ENCODE data around the gene ADSS1.

The ADSS1 gene

DNA sequence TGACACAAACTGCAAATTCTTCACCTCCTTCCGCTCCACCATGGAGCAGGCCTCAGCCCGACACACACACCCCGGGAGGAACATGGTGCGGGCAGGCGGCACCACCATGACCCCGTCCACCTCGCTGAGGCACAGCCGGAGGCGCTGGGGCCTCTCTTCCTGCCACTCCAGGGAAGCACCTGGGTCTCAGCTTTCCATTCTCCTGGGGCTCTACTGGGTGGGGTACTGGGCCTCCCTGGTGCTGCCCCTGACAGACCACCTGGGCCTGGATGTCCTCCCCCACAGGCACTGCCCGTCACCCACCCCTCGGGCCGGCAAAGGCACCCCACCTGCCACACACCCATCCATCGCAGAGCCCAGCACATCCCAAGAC, 61.7 kb downstream of the ADSS1 start:
- TF ChIP-seq, protein P1, sequence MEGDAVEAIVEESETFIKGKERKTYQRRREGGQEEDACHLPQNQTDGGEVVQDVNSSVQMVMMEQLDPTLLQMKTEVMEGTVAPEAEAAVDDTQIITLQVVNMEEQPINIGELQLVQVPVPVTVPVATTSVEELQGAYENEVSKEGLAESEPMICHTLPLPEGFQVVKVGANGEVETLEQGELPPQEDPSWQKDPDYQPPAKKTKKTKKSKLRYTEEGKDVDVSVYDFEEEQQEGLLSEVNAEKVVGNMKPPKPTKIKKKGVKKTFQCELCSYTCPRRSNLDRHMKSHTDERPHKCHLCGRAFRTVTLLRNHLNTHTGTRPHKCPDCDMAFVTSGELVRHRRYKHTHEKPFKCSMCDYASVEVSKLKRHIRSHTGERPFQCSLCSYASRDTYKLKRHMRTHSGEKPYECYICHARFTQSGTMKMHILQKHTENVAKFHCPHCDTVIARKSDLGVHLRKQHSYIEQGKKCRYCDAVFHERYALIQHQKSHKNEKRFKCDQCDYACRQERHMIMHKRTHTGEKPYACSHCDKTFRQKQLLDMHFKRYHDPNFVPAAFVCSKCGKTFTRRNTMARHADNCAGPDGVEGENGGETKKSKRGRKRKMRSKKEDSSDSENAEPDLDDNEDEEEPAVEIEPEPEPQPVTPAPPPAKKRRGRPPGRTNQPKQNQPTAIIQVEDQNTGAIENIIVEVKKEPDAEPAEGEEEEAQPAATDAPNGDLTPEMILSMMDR (IDR thresholded peaks at IDR 0.05; ENCODE audit: low read depth, low read length) = no peak
- DNase-seq (ENCODE audit: extremely low read depth, low read depth) = no peak

DNA sequence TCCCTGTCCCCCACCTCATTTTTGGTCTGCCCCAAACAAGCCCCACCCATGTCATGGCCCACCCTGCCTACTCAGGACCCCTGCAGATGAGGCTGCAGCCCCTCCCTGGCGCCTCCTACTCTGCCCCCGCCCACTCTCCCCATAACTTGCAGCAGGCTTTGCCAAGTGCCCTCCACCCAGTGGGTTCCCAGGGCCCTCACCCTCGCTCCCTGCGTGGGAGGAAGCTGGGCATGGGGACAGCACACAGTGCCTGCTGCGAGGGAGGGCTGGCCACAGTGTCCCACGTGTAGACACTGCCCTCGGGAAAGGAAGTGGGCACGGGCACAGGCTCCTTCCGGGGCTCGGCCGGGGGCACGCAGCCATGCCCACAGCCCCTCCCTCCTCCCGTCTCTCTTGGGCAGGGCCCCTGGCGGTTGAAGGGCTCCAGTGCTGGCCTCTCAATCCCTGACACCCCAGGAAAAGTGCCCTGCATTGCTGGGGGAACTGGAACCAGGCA, 62.1 kb downstream of the ADSS1 start:
- DNase-seq (ENCODE audit: extremely low read depth, low read depth) = no peak
- TF ChIP-seq, protein P1 (IDR thresholded peaks at IDR 0.05; ENCODE audit: low read depth, low read length) = no peak

DNA sequence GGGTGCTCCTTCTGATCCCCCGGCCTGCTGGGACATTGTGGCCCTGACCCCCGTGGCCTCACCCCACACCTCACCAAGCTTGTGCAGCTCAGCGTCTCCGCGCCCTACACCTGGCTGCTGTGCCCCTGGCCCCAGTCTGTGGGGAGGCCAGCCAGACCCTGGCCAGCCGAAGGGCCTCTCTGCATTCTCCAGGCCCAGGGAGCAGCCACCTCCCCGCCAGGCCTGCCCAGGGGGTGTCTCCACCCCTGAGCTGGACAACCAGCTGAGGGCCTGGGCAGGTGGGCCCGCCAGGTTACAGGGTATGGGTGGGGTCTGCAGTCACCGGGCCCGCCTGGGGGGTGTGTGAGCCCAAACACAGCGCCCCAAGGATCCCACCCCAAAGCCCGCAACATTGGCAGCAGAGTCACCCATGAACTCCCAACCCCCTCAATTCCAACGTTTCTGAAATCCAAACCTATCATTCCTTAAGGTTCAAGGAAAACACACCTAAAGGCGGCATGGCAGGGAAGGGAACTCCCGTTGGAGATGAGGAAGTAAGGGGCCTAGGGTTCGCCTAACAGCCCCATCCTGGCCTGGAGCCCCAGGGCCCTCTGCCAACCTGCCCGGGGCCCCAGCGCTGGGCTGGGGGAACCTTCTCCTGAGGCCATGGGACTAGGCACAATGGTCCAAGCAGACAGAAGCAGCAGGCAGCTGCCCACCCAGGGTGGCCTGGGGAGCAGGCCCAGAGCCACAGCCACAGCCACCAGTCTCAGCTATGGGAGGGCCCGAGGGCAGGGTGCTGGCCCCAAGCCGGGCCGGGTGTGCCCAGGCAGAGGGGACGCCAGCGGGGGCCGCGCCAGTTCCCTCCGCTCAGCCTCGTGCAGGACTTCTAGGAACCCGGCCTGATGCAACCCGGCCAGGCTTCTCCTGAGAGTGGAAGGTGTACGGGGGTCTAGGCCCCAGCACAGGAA, 63.0 kb downstream of the ADSS1 start:
- no peak for DNase-seq (ENCODE audit: extremely low read depth, low read depth)
- TF ChIP-seq, protein P1 (IDR thresholded peaks at IDR 0.05; ENCODE audit: low read depth, low read length) = no peak

DNA sequence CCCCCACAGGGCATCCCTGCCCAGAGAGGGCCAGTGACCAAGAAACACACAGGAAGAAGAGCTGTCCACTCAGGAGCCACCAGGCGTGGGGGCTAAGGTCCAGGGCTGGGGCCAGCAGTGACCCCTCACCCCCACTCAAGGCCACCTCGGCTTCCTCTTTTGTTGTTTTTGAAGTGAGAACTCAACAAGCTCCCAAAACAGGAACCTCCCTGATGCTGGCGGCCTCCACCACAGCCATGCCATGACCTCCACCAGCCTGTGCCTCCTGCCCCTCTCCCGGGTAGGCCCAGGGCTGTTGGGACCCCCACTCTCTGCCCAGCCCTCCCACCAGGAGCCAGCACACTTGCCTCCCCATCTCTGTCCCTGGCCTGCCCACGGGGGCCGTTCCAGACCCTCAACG, 63.7 kb downstream of the ADSS1 start:
- no peak for DNase-seq (ENCODE audit: extremely low read depth, low read depth)
- TF ChIP-seq, protein P1 (IDR thresholded peaks at IDR 0.05; ENCODE audit: low read depth, low read length) = no peak

DNA sequence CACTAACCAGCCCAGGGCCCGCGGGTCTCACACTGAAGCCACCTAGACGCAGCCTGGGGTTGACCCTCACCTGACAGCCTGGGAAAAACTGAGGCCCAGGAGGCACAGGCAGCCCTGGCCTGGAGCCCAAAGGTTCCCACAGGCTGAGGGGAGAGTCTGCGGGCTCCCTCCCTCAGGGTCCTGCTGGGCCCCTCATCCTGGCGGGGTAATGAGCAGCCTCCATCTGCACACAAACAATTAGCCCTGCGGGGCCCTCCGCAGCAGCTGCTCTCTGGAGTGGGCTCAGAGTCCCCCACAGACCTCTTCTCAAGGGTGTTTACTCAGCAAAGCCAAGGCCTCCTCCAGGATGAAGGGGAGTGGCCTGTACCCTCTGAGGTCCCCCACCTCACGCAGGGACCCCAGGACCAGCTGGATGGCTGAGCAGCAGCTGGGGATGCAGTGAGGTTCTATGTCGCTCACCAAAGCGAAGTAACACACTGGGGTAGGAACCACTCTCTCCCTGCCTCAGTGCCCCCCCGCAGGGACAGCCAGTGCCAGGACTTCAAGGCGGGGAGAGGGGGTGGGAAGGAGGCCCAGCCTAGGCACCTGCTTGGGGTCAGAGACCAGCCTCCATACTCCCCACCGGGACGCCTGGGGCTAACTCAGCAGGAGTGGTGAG, 64.3 kb downstream of the ADSS1 start:
- TF ChIP-seq, protein P1 (IDR thresholded peaks at IDR 0.05; ENCODE audit: low read depth, low read length) = no peak
- no peak for DNase-seq (ENCODE audit: extremely low read depth, low read depth)

DNA sequence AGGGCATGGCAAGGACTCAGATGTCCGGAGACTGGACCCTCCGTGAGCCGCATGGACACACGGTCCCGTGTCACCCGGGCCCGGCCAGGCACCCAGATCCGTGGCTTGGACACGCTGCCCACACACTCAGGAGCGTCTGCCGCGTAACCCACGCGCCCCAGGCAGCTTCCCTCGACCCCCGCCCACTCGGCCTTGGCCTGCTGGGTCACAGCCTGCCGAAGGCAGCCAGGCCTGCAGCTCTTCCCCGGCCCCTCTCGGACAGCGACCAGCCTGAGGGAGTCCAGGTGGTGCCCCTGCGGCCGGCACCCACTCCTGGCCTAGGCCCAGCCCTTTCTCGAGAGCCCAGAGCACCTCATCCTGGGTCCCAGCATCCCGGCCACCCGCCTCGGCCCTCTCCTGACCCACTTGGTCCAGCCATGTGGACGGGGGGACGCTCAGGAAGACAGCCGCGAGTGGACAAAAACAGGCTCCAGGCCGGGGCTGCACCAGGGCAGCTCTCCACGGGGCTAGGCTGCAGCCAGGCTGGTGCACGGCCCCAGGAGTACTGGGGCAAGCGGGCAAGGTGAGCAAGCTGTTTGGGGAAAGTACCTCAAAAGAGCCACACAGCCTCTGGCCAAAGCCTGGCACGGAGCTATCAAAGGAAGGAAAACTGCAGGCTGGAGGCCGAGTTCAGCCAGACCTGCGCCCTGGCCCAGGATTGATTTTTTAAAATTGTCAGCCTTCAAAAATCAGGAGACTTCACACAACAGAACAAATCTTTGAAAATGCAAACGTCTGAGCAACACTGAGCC, 65.0 kb downstream of the ADSS1 start:
- TF ChIP-seq, protein P1 (IDR thresholded peaks at IDR 0.05; ENCODE audit: low read depth, low read length) = no peak
- DNase-seq (ENCODE audit: extremely low read depth, low read depth) = no peak
